ENCODE measurements around the gene TOMM22.
"Not testable (repeated sequence)": the region's sequence is repeated elsewhere in the genome, so short reads cannot be mapped to it uniquely, and the experiment has no call there.

Gene TOMM22

GRCh38 chr22:38681582-38682335 lies at the start of gene TOMM22:
Gene TOMM22, plus strand, starts transcription at chr22:38681957. Its CDS starts 22 bp downstream, at chr22:38681979.
- TF ChIP-seq FOXP2 (optimal IDR thresholded peaks at IDR 0.05; ENCODE audit: control extremely low read depth, extremely low read length, insufficient read depth) (peak; percentile 82), EZH2 (IDR thresholded peaks at IDR 0.05) (no peak), POLR2AphosphoS5 (IDR thresholded peaks at IDR 0.05; ENCODE audit: borderline replicate concordance, low read depth, low read length) (peak; percentile 92)
- Histone ChIP-seq H3K4me3 (peak within 1 kb of the TSS; percentile 95), H3K36me3 (ENCODE audit: insufficient read depth, low read length) (peaks cover 38% of the 10 kb centered on the region), H3K9ac (ENCODE audit: insufficient read length) (peak within 1 kb of the TSS; percentile 92), H3K27ac (peak within 1 kb of the TSS; percentile 83), H3K9me3 (ENCODE audit: low read depth, low read length) (no peaks in the 10 kb centered on the region)
- DNase-seq (ENCODE audit: low read depth, low spot score), result no peak

GRCh38 chr22:38632528-38632927 lies 49.2 kb upstream of the TOMM22 start:
- Histone ChIP-seq H3K27ac (no peak overlapping the region), H3K36me3 (ENCODE audit: insufficient read depth, low read length) (no peaks in the 10 kb centered on the region), H3K9me3 (ENCODE audit: low read depth, low read length) (no peaks in the 10 kb centered on the region), H3K4me3 (no peak overlapping the region), H3K9ac (ENCODE audit: insufficient read length) (no peak overlapping the region)
- no peak for DNase-seq (ENCODE audit: low read depth, low spot score)
- TF ChIP-seq EZH2 (IDR thresholded peaks at IDR 0.05) (no peak), FOXP2 (optimal IDR thresholded peaks at IDR 0.05; ENCODE audit: control extremely low read depth, extremely low read length, insufficient read depth) (no peak), POLR2AphosphoS5 (IDR thresholded peaks at IDR 0.05; ENCODE audit: borderline replicate concordance, low read depth, low read length) (no peak)

GRCh38 chr22:38638216-38638615 lies 43.5 kb upstream of the TOMM22 start:
- Histone ChIP-seq H3K9ac (ENCODE audit: insufficient read length) (no peak overlapping the region), H3K27ac (no peak overlapping the region), H3K36me3 (ENCODE audit: insufficient read depth, low read length) (no peaks in the 10 kb centered on the region), H3K4me3 (no peak overlapping the region), H3K9me3 (ENCODE audit: low read depth, low read length) (no peaks in the 10 kb centered on the region)
- DNase-seq (ENCODE audit: low read depth, low spot score), result no peak
- TF ChIP-seq POLR2AphosphoS5 (IDR thresholded peaks at IDR 0.05; ENCODE audit: borderline replicate concordance, low read depth, low read length) (no peak), EZH2 (IDR thresholded peaks at IDR 0.05) (no peak), FOXP2 (optimal IDR thresholded peaks at IDR 0.05; ENCODE audit: control extremely low read depth, extremely low read length, insufficient read depth) (no peak)

GRCh38 chr22:38638728-38639127 lies 43.0 kb upstream of the TOMM22 start:
- Histone ChIP-seq H3K27ac (no peak overlapping the region), H3K9ac (ENCODE audit: insufficient read length) (no peak overlapping the region), H3K4me3 (no peak overlapping the region), H3K36me3 (ENCODE audit: insufficient read depth, low read length) (no peaks in the 10 kb centered on the region), H3K9me3 (ENCODE audit: low read depth, low read length) (no peaks in the 10 kb centered on the region)
- no peak for DNase-seq (ENCODE audit: low read depth, low spot score)
- no peak for TF ChIP-seq EZH2 (IDR thresholded peaks at IDR 0.05)
- no peak for TF ChIP-seq FOXP2 (optimal IDR thresholded peaks at IDR 0.05; ENCODE audit: control extremely low read depth, extremely low read length, insufficient read depth)
- no peak for TF ChIP-seq POLR2AphosphoS5 (IDR thresholded peaks at IDR 0.05; ENCODE audit: borderline replicate concordance, low read depth, low read length)

GRCh38 chr22:38641476-38642040 lies 40.2 kb upstream of the TOMM22 start:
- no peak overlapping the region for H3K4me3 ChIP-seq
- no peak overlapping the region for H3K27ac ChIP-seq
- DNase-seq (ENCODE audit: low read depth, low spot score), result no peak
- H3K36me3 ChIP-seq (ENCODE audit: insufficient read depth, low read length), result no peaks in the 10 kb centered on the region
- TF ChIP-seq EZH2 (IDR thresholded peaks at IDR 0.05), result no peak
- no peak for TF ChIP-seq POLR2AphosphoS5 (IDR thresholded peaks at IDR 0.05; ENCODE audit: borderline replicate concordance, low read depth, low read length)
- TF ChIP-seq FOXP2 (optimal IDR thresholded peaks at IDR 0.05; ENCODE audit: control extremely low read depth, extremely low read length, insufficient read depth), result no peak
- no peaks in the 10 kb centered on the region for H3K9me3 ChIP-seq (ENCODE audit: low read depth, low read length)
- no peak overlapping the region for H3K9ac ChIP-seq (ENCODE audit: insufficient read length)

- not testable (repeated sequence) for H3K9me3 ChIP-seq (ENCODE audit: low read depth, low read length); H3K36me3 ChIP-seq (ENCODE audit: insufficient read depth, low read length); H3K9ac ChIP-seq (ENCODE audit: insufficient read length); H3K27ac ChIP-seq; DNase-seq (ENCODE audit: low read depth, low spot score); H3K4me3 ChIP-seq
Measured at GRCh38 chr22:38644245-38644644, 37.5 kb upstream of the TOMM22 start.

- H3K36me3 ChIP-seq (ENCODE audit: insufficient read depth, low read length), result no peaks in the 10 kb centered on the region
- no peak for TF ChIP-seq FOXP2 (optimal IDR thresholded peaks at IDR 0.05; ENCODE audit: control extremely low read depth, extremely low read length, insufficient read depth)
- TF ChIP-seq EZH2 (IDR thresholded peaks at IDR 0.05), result no peak
- no peak for TF ChIP-seq POLR2AphosphoS5 (IDR thresholded peaks at IDR 0.05; ENCODE audit: borderline replicate concordance, low read depth, low read length)
Measured at GRCh38 chr22:38645430-38645829, 36.3 kb upstream of the TOMM22 start.

GRCh38 chr22:38649841-38650522 lies 31.8 kb upstream of the TOMM22 start:
- no peak for DNase-seq (ENCODE audit: low read depth, low spot score)
- H3K4me3 ChIP-seq, result no peak overlapping the region
- no peak overlapping the region for H3K27ac ChIP-seq
- no peaks in the 10 kb centered on the region for H3K9me3 ChIP-seq (ENCODE audit: low read depth, low read length)
- no peaks in the 10 kb centered on the region for H3K36me3 ChIP-seq (ENCODE audit: insufficient read depth, low read length)
- H3K9ac ChIP-seq (ENCODE audit: insufficient read length), result no peak overlapping the region
- TF ChIP-seq EZH2 (IDR thresholded peaks at IDR 0.05), result no peak
- TF ChIP-seq POLR2AphosphoS5 (IDR thresholded peaks at IDR 0.05; ENCODE audit: borderline replicate concordance, low read depth, low read length), result no peak
- no peak for TF ChIP-seq FOXP2 (optimal IDR thresholded peaks at IDR 0.05; ENCODE audit: control extremely low read depth, extremely low read length, insufficient read depth)

More at GRCh38 chr22:38645430-38645829, 36.3 kb upstream of the TOMM22 start:
- Histone ChIP-seq H3K27ac (no peak overlapping the region), H3K9me3 (ENCODE audit: low read depth, low read length) (no peaks in the 10 kb centered on the region), H3K4me3 (no peak overlapping the region), H3K9ac (ENCODE audit: insufficient read length) (no peak overlapping the region)
- no peak for DNase-seq (ENCODE audit: low read depth, low spot score)

Data from SK-N-MC (cell line).